Transverse colon (tissue), 3 donors: ENCODE measurements around the gene KNSTRN.

Source experiments
- EP300 ChIP-seq: sonication (generic); formaldehyde crosslinking; IDR thresholded peaks from one replicate; pipeline ENCODE4 v1.6.1; 2017; ENCODE audit warnings: antibody characterized with exemption, low read depth
- POLR2A ChIP-seq: fragments of 450-650 bp; IDR thresholded peaks from one replicate; pipeline ENCODE4 v1.6.1; 2016; ENCODE audit warnings: antibody characterized with exemption, mild to moderate bottlenecking, moderate library complexity
- TF ChIP-seq, protein P1 (sequence below), 5 experiments: fragments of 200-600 bp in 3 of 5; fragments of 450-650 bp in 2 of 5; sonication (generic) in 3 of 5; IDR thresholded peaks; 1 replicate in 2 of 5; 2 replicates in 3 of 5; pipeline ENCODE4 v1.5.1; 2016 to 2017; ENCODE audit warnings: antibody characterized with exemption in 5 of 5, inconsistent platforms in 3 of 5, mild to moderate bottlenecking in 2 of 5, moderate library complexity in 1 of 5

DNA sequence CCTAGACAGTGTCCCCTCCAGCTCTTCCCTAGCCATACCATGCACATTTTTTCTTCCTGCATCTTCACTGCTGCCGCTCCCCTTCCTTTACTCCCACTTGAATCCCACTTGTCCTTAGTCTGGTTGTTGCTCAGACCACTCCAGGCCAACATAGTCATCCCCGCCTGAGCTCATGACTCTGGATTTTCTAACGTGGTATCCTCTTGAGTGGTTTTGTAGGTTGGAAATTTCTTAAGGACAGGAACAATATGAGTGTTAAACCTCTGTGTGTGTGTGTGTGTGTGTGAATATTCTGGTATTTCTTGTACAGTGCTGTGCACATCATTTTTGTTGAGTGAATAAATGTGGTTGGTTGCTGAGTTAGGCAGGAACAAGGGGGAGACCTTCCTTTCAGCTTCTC lies 61.3 kb downstream of the KNSTRN start:
- TF ChIP-seq, protein P1, sequence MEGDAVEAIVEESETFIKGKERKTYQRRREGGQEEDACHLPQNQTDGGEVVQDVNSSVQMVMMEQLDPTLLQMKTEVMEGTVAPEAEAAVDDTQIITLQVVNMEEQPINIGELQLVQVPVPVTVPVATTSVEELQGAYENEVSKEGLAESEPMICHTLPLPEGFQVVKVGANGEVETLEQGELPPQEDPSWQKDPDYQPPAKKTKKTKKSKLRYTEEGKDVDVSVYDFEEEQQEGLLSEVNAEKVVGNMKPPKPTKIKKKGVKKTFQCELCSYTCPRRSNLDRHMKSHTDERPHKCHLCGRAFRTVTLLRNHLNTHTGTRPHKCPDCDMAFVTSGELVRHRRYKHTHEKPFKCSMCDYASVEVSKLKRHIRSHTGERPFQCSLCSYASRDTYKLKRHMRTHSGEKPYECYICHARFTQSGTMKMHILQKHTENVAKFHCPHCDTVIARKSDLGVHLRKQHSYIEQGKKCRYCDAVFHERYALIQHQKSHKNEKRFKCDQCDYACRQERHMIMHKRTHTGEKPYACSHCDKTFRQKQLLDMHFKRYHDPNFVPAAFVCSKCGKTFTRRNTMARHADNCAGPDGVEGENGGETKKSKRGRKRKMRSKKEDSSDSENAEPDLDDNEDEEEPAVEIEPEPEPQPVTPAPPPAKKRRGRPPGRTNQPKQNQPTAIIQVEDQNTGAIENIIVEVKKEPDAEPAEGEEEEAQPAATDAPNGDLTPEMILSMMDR (IDR thresholded peaks at IDR 0.05), result no peak
- TF ChIP-seq POLR2A, result no peak
- TF ChIP-seq EP300, result no peak
